NCI-H2081 treated with DMSO at 0.1 percent for 48 hours (cell line): ENCODE measurements around the gene FAM114A2.
A peak's percentile ranks its signal among the peaks of the same experiment; 100 is the strongest.

Experiments
- DNase-seq: peaks from one replicate; lab custom pipeline; 2025; lab: John Stamatoyannopoulos, UW

Gene FAM114A2

GRCh38 chr5:153983885-153984284 is 54.8 kb downstream of the FAM114A2 start:
- DNase-seq = no peak

- DNase-seq = no peak
These were observed 56.7 kb downstream of the FAM114A2 start for GRCh38 chr5:153981905-153982605.

GRCh38 chr5:153979028-153979783 is 59.5 kb downstream of the FAM114A2 start:
- no peak for DNase-seq

GRCh38 chr5:153974813-153975163 is 63.9 kb downstream of the FAM114A2 start:
- DNase-seq = no peak

GRCh38 chr5:153974131-153974812 is 64.4 kb downstream of the FAM114A2 start:
- DNase-seq = no peak

GRCh38 chr5:153972240-153972639 is 66.5 kb downstream of the FAM114A2 start:
- no peak for DNase-seq

GRCh38 chr5:153970496-153970895 is 68.2 kb downstream of the FAM114A2 start:
- DNase-seq = no peak

GRCh38 chr5:153969563-153969895 is 69.2 kb downstream of the FAM114A2 start:
- no peak for DNase-seq

- DNase-seq = no peak
These were observed 69.7 kb downstream of the FAM114A2 start for GRCh38 chr5:153968761-153969562.

GRCh38 chr5:153964880-153965645 is 73.6 kb downstream of the FAM114A2 start:
- peak; percentile 51 for DNase-seq

- no peak for DNase-seq
These were observed 74.4 kb downstream of the FAM114A2 start for GRCh38 chr5:153964191-153964879.

- no peak for DNase-seq
These were observed 78.2 kb downstream of the FAM114A2 start for GRCh38 chr5:153960269-153961215.

GRCh38 chr5:153959134-153959957 is 79.4 kb downstream of the FAM114A2 start:
- DNase-seq = no peak

- DNase-seq = no peak
These were observed 81.5 kb downstream of the FAM114A2 start for GRCh38 chr5:153957205-153957604.

GRCh38 chr5:153953411-153953810 is 85.3 kb downstream of the FAM114A2 start:
- no peak for DNase-seq

- DNase-seq = no peak
These were observed 85.8 kb downstream of the FAM114A2 start for GRCh38 chr5:153952893-153953292.

GRCh38 chr5:153952057-153952456 is 86.7 kb downstream of the FAM114A2 start:
- no peak for DNase-seq

- no peak for DNase-seq
These were observed 97.4 kb downstream of the FAM114A2 start for GRCh38 chr5:153941265-153941664.
